ENCODE results near the gene PTPN12. TPM values are rescaled to one million over a fixed set of nuclear protein-coding genes. Genes with fewer than 3 reads are reported as not detected.

PTPN12 gene
- total RNA-seq (2021) (91.1 and 118 TPM in 2 replicates), Bru-seq, nascent RNA (percentile 98 among the genes with signal in this experiment), BruChase-seq, experiment 1, labeled RNA remaining after a 2-hour chase (percentile 97 among the genes with signal in this experiment), BruChase-seq, experiment 2, labeled RNA remaining after a 6-hour chase (percentile 89 among the genes with signal in this experiment)
- long read RNA-seq, transcript PTPN12-203 (18 exons, 2,316 nt), result major isoform, 9 of 30 reads
- long read RNA-seq, transcript PTPN12-201 (18 exons, 3,406 nt), result minor isoform, 5 of 30 reads
- long read RNA-seq, partial matches to known transcripts, result 11 of 30 reads
- long read RNA-seq, other reads (novel, unspliced or antisense), result 5 of 30 reads

DNA sequence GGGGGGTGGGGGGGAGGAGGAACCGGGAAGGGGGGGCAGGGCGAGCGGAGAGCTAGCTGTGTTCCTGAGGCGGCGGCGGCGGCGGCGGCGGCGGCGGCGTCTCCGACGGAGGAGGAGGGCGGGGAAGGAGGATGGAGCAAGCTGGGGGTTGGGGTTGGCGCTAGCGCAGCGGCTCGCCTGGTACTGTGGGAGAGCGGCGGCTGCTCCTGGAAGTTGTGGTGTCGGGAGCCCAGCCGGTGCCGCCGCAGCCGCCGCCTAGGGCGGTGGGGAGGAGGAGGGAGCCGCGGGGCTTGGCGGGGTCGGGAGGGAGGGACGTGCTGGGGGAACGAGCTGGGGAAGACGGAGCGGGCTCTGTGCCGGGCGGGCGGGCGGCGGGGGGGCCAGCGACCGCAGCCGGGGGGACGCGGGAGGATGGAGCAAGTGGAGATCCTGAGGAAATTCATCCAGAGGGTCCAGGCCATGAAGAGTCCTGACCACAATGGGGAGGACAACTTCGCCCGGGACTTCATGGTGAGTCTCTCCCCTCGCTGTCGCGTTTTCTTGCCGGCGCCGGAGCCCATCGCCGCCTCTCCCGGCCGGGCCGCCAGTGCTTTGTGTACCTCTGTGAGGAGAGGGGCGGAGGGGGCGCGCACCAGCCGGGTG lies at the start of gene PTPN12:
Gene PTPN12 (plus strand): TSS at position 160 of the 642 bp plus-strand sequence. CDS start 252 bp downstream, at position 412.
- peak within 1 kb of the TSS; percentile 97 for H3K4me3 ChIP-seq
- no peak for DNase-seq
- H3K4me1 ChIP-seq (replicated peaks; ENCODE audit: insufficient read depth), result peaks cover 28% of the 10 kb centered on the region
- H3K27ac ChIP-seq, result peak within 1 kb of the TSS; percentile 96
- H3K27me3 ChIP-seq (ENCODE audit: insufficient read depth, low read depth), result no peaks in the 10 kb centered on the region
- BruUV-seq (replicated peaks), result no TSS peak
- peak within 1 kb of the TSS; percentile 44; the same call in 1 of the 2 replicates for H2AFZ ChIP-seq
- peaks cover 16% of the 10 kb centered on the region for H3K36me3 ChIP-seq (ENCODE audit: low read depth)
- peaks cover 13% of the 10 kb centered on the region; the same call in 1 of the 2 replicates for H4K20me1 ChIP-seq (ENCODE audit: insufficient read depth)
- ChIA-PET CTCF (no interaction called here), POLR2A (ENCODE audit: unreplicated experiment) (interaction anchor here (0.5 to 0.7 kb wide), 13 partner anchors 10 to 857 kb away, joined by 3 to 18 read pairs (median 4); no protein-coding TSS in a partner anchor)
- peak within 1 kb of the TSS; percentile 95 for H3K4me2 ChIP-seq
- intact Hi-C loops (cut with micrococcal nuclease; ENCODE audit: unreplicated experiment), result loop anchor here (5.0 kb wide), 1 partner anchor 110 kb away; no protein-coding TSS in a partner anchor
- H3K79me2 ChIP-seq (ENCODE audit: low read depth), result peaks cover 65% of the 10 kb centered on the region
- TF ChIP-seq, protein P1, sequence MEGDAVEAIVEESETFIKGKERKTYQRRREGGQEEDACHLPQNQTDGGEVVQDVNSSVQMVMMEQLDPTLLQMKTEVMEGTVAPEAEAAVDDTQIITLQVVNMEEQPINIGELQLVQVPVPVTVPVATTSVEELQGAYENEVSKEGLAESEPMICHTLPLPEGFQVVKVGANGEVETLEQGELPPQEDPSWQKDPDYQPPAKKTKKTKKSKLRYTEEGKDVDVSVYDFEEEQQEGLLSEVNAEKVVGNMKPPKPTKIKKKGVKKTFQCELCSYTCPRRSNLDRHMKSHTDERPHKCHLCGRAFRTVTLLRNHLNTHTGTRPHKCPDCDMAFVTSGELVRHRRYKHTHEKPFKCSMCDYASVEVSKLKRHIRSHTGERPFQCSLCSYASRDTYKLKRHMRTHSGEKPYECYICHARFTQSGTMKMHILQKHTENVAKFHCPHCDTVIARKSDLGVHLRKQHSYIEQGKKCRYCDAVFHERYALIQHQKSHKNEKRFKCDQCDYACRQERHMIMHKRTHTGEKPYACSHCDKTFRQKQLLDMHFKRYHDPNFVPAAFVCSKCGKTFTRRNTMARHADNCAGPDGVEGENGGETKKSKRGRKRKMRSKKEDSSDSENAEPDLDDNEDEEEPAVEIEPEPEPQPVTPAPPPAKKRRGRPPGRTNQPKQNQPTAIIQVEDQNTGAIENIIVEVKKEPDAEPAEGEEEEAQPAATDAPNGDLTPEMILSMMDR (conservative IDR thresholded peaks at IDR 0.05), result no peak
- TF ChIP-seq EZH2 (IDR thresholded peaks at IDR 0.05; ENCODE audit: low read depth), result no peak
- peaks cover 46% of the 10 kb centered on the region for H3F3A ChIP-seq (ENCODE audit: insufficient read depth, low read depth)
- H3K9me2 ChIP-seq (ENCODE audit: insufficient read depth), result no peaks in the 10 kb centered on the region
- no peaks in the 10 kb centered on the region for H3K9me3 ChIP-seq (ENCODE audit: insufficient read depth, low read depth)

DNA sequence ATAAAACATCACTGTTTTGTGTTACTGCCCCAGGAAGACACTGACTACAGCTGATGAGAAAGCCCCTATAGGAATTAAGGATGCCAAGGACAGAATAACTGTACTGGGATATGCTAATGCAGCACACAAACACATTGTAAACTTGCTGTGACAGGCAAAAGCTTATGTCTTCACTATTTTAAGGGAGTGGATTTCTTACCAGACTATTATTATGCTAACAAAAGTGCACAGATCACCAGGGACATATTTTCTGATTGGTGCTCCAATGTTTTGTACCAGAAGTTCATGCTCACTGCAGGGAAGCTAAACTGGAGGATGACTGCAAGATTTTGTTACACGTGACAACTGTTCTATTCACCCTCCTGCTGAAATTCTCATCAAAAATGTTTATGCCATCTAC lies 48.1 kb upstream of the PTPN12 start:
- H3K4me1 ChIP-seq (replicated peaks; ENCODE audit: insufficient read depth), result no peaks in the 10 kb centered on the region
- no peaks in the 10 kb centered on the region for H4K20me1 ChIP-seq (ENCODE audit: insufficient read depth)
- no peak overlapping the region for H3K4me2 ChIP-seq
- no TSS peak for BruUV-seq (replicated peaks)
- H3K9me2 ChIP-seq (ENCODE audit: insufficient read depth), result no peaks in the 10 kb centered on the region
- 0 out of 2 replicates have a peak, but pooled peaks cover 3% of the 10 kb centered on the region for H3K9me3 ChIP-seq (ENCODE audit: insufficient read depth, low read depth)
- no peak overlapping the region for H2AFZ ChIP-seq
- H3K4me3 ChIP-seq, result no peak overlapping the region
- DNase-seq, result no peak
- intact Hi-C loops (cut with micrococcal nuclease; ENCODE audit: unreplicated experiment), result loop anchor here (1.0 kb wide), 1 partner anchor 23 kb away; no protein-coding TSS in a partner anchor
- TF ChIP-seq, protein P1 (conservative IDR thresholded peaks at IDR 0.05), result no peak
- TF ChIP-seq EZH2 (IDR thresholded peaks at IDR 0.05; ENCODE audit: low read depth), result no peak
- H3K36me3 ChIP-seq (ENCODE audit: low read depth), result no peaks in the 10 kb centered on the region
- no peak overlapping the region for H3K27ac ChIP-seq
- CTCF ChIA-PET, result no interaction called here
- H3F3A ChIP-seq (ENCODE audit: insufficient read depth, low read depth), result no peaks in the 10 kb centered on the region
- POLR2A ChIA-PET (ENCODE audit: unreplicated experiment), result interaction anchor here (0.7 kb wide), 1 partner anchor 157 kb away, joined by 4 read pairs; no protein-coding TSS in a partner anchor
- H3K79me2 ChIP-seq (ENCODE audit: low read depth), result no peaks in the 10 kb centered on the region
- no peaks in the 10 kb centered on the region for H3K27me3 ChIP-seq (ENCODE audit: insufficient read depth, low read depth)

DNA sequence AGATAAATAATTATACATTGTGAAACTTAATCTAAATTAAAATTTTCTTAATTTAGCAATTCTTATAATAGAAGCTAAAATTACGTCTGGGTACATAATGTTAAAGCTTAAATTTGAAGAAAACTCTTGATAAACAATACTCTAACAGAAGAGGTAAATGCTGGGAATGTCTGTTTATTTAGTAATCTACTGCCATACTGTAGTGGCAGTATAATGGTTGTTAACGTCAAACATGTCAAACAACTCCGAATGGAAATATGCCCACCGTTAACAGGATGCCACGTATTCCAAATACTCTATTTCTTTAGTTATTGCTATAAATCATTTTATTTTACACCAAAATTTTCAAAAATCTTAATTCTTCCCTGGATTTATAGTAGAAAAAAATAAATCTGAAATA lies 40.0 kb upstream of the PTPN12 start:
- intact Hi-C loops (cut with micrococcal nuclease; ENCODE audit: unreplicated experiment), result no loop called here
- H4K20me1 ChIP-seq (ENCODE audit: insufficient read depth), result no peaks in the 10 kb centered on the region
- TF ChIP-seq, protein P1 (conservative IDR thresholded peaks at IDR 0.05), result no peak
- TF ChIP-seq EZH2 (IDR thresholded peaks at IDR 0.05; ENCODE audit: low read depth), result no peak
- no peak overlapping the region for H3K27ac ChIP-seq
- H3K4me3 ChIP-seq, result no peak overlapping the region
- no TSS peak for BruUV-seq (replicated peaks)
- no peak overlapping the region for H2AFZ ChIP-seq
- POLR2A ChIA-PET (ENCODE audit: unreplicated experiment), result interaction anchor here (0.6 kb wide), 1 partner anchor 1390 kb away, joined by 5 read pairs; no protein-coding TSS in a partner anchor
- no peaks in the 10 kb centered on the region for H3F3A ChIP-seq (ENCODE audit: insufficient read depth, low read depth)
- H3K9me3 ChIP-seq (ENCODE audit: insufficient read depth, low read depth), result 0 out of 2 replicates have a peak, but pooled peaks cover 7% of the 10 kb centered on the region
- no peaks in the 10 kb centered on the region for H3K79me2 ChIP-seq (ENCODE audit: low read depth)
- H3K27me3 ChIP-seq (ENCODE audit: insufficient read depth, low read depth), result no peaks in the 10 kb centered on the region
- no peaks in the 10 kb centered on the region for H3K36me3 ChIP-seq (ENCODE audit: low read depth)
- peaks cover 7% of the 10 kb centered on the region for H3K4me1 ChIP-seq (replicated peaks; ENCODE audit: insufficient read depth)
- H3K4me2 ChIP-seq, result no peak overlapping the region
- no peaks in the 10 kb centered on the region; the same call in 1 of the 2 replicates for H3K9me2 ChIP-seq (ENCODE audit: insufficient read depth)
- CTCF ChIA-PET, result no interaction called here
- DNase-seq, result no peak

Measured in PC-9 (cell line).